Measurements from ENCODE around the gene PNPLA7. TPM values are rescaled to one million over a fixed set of nuclear protein-coding genes. Genes with fewer than 3 reads are reported as not detected.

PNPLA7 gene
- polyA plus RNA-seq, 3 donors, result 2.1 to 5.1 (median 2.4) TPM

- DNase-seq (ENCODE audit: extremely low read depth in 1 of 11, low read depth in 9 of 11, low spot score in 4 of 11), result no peak
Observed at GRCh38 chr9:137434498-137435380, 115.5 kb downstream of the PNPLA7 start.

- no peak for DNase-seq (ENCODE audit: extremely low read depth in 1 of 11, low read depth in 9 of 11, low spot score in 4 of 11)
Observed at GRCh38 chr9:137433916-137434431, 116.2 kb downstream of the PNPLA7 start.

GRCh38 chr9:137433349-137433915, 116.8 kb downstream of the PNPLA7 start:
- no peak for DNase-seq (ENCODE audit: extremely low read depth in 1 of 11, low read depth in 9 of 11, low spot score in 4 of 11)

- no peak for DNase-seq (ENCODE audit: extremely low read depth in 1 of 11, low read depth in 9 of 11, low spot score in 4 of 11)
Observed at GRCh38 chr9:137432687-137433348, 117.4 kb downstream of the PNPLA7 start.

GRCh38 chr9:137431416-137431931, 118.7 kb downstream of the PNPLA7 start:
- no peak for DNase-seq (ENCODE audit: extremely low read depth in 1 of 11, low read depth in 9 of 11, low spot score in 4 of 11)

- DNase-seq (ENCODE audit: extremely low read depth in 1 of 11, low read depth in 9 of 11, low spot score in 4 of 11), result no peak
Observed at GRCh38 chr9:137430723-137431415, 119.3 kb downstream of the PNPLA7 start.

GRCh38 chr9:137429974-137430722, 120.1 kb downstream of the PNPLA7 start:
- DNase-seq (ENCODE audit: extremely low read depth in 1 of 11, low read depth in 9 of 11, low spot score in 4 of 11), result no peak

- no peak for DNase-seq (ENCODE audit: extremely low read depth in 1 of 11, low read depth in 9 of 11, low spot score in 4 of 11)
Observed at GRCh38 chr9:137429546-137429890, 120.7 kb downstream of the PNPLA7 start.

GRCh38 chr9:137428841-137429545, 121.2 kb downstream of the PNPLA7 start:
- DNase-seq (ENCODE audit: extremely low read depth in 1 of 11, low read depth in 9 of 11, low spot score in 4 of 11), result no peak

- DNase-seq (ENCODE audit: extremely low read depth in 1 of 11, low read depth in 9 of 11, low spot score in 4 of 11), result no peak
Observed at GRCh38 chr9:137428311-137428630, 121.9 kb downstream of the PNPLA7 start.

GRCh38 chr9:137427454-137428310, 122.5 kb downstream of the PNPLA7 start:
- DNase-seq (ENCODE audit: extremely low read depth in 1 of 11, low read depth in 9 of 11, low spot score in 4 of 11), result no peak

- no peak for DNase-seq (ENCODE audit: extremely low read depth in 1 of 11, low read depth in 9 of 11, low spot score in 4 of 11)
Observed at GRCh38 chr9:137426018-137426681, 124.1 kb downstream of the PNPLA7 start.

- no peak for DNase-seq (ENCODE audit: extremely low read depth in 1 of 11, low read depth in 9 of 11, low spot score in 4 of 11)
Observed at GRCh38 chr9:137423514-137424291, 126.5 kb downstream of the PNPLA7 start.

GRCh38 chr9:137422604-137423513, 127.3 kb downstream of the PNPLA7 start, which contains the start of the genes EXD3 and NOXA1:
TSS of gene EXD3 (minus strand) at chr9:137423162. CDS start at chr9:137395357, 27,805 bp downstream.
TSS of gene NOXA1 (plus strand) at chr9:137423393. CDS start at chr9:137423530, 137 bp downstream.
- DNase-seq (ENCODE audit: extremely low read depth in 1 of 11, low read depth in 9 of 11, low spot score in 4 of 11), result peak; percentile 63 to 90 (median 84)
